Endodermal cell (in vitro differentiated cells): ENCODE data around the gene M6PR. TPM values are rescaled to one million over a fixed set of nuclear protein-coding genes. Genes with fewer than 3 reads are reported as not detected.
A peak's percentile ranks its signal among the peaks of the same experiment; 100 is the strongest.

Experiments used
- DNase-seq: peaks from one replicate; pipeline ENCODE4 v3.0.0-alpha.2; 2017
- H3K27ac ChIP-seq: 2 replicates; pipeline ENCODE4 v1.5.1; 2013; ENCODE audit warnings: mild to moderate bottlenecking, low read depth, low read length, moderate library complexity
- H3K27me3 ChIP-seq: 2 replicates; pipeline ENCODE4 v1.6.1; 2013; ENCODE audit warnings: mild to moderate bottlenecking, low read length, moderate library complexity; ENCODE audit not compliant: insufficient read depth, control insufficient read depth, poor library complexity, severe bottlenecking
- H3K36me3 ChIP-seq: 2 replicates; pipeline ENCODE4 v1.7.0; 2013; ENCODE audit warnings: mild to moderate bottlenecking, low read length, moderate library complexity; ENCODE audit not compliant: control insufficient read depth, insufficient read depth
- H3K4me1 ChIP-seq: one replicate; pipeline ENCODE4 v1.7.0; 2013; ENCODE audit warnings: low read length; ENCODE audit not compliant: control insufficient read depth, insufficient read depth
- H3K4me3 ChIP-seq: 2 replicates; pipeline ENCODE4 v1.5.1; 2013; ENCODE audit warnings: mild to moderate bottlenecking, low read length, moderate library complexity
- H3K9ac ChIP-seq: 2 replicates; pipeline ENCODE4 v1.6.1; 2013; ENCODE audit warnings: mild to moderate bottlenecking, low read length, moderate library complexity; ENCODE audit not compliant: poor library complexity, severe bottlenecking; ENCODE audit errors: extremely low read depth
- H3K9me3 ChIP-seq: 2 replicates; pipeline ENCODE4 v1.6.1; 2013; ENCODE audit warnings: mild to moderate bottlenecking, low read length, moderate library complexity; ENCODE audit not compliant: control insufficient read depth
- H3K27ac Mint-ChIP-seq: 2 replicates; pipeline ENCODE4 v1.8.0; 2020; ENCODE audit warnings: mixed read lengths
- H3K27me3 Mint-ChIP-seq: 2 replicates; pipeline ENCODE4 v1.8.0; 2021; ENCODE audit warnings: mild to moderate bottlenecking, mixed read lengths; ENCODE audit not compliant: insufficient read depth
- H3K36me3 Mint-ChIP-seq: 2 replicates; pipeline ENCODE4 v1.8.0; 2020; ENCODE audit warnings: low read depth, mixed read lengths
- H3K4me1 Mint-ChIP-seq: 2 replicates; pipeline ENCODE4 v1.8.0; 2020; ENCODE audit warnings: mixed read lengths
- H3K4me3 Mint-ChIP-seq: 2 replicates; pipeline ENCODE4 v1.8.0; 2020; ENCODE audit warnings: mild to moderate bottlenecking, moderate library complexity, mixed read lengths
- H3K9me3 Mint-ChIP-seq: 2 replicates; pipeline ENCODE4 v1.8.0; 2020; ENCODE audit warnings: mild to moderate bottlenecking, mixed read lengths
- WGBS, 2 experiments: methylation state at CpG; one replicate each; pipeline versions ENCODE4 v1.1.5 to v1.1.7; 2013; ENCODE audit warnings: missing lambda C conversion rate in 2 of 2, mixed read lengths in 1 of 2; ENCODE audit not compliant: insufficient coverage in 1 of 2, insufficient read length in 1 of 2; 5-methylcytosine and 5-hydroxymethylcytosine counted together
- long read RNA-seq, 4 experiments: library from polyadenylated mRNA in 2 of 4; library from RNA in 1 of 4; library from capped mRNA in 1 of 4; stranded (forward) in 3 of 4; unstranded in 1 of 4; transcript quantifications; one replicate each; pipeline ENCODE4 v2.0.0, GENCODE V29; 2020 to 2021; ENCODE audit warnings: inconsistent platforms in 1 of 4
- polyA plus RNA-seq, 2 experiments: library from polyadenylated mRNA; stranded (reverse); fragments of 50-300 nt; gene quantifications; one replicate each; pipeline ENCODE4 v1.2.3, GENCODE V29; 2013
- total RNA-seq, 2 donors: library from RNA; stranded (reverse); fragmentation: NEBNext Ultra II Directional in 1 of 2; extraction: Animal tissue kit (Norgen Biotek cat#: 25700) in 1 of 2; gene quantifications; 2 replicates in 1 of 2; 3 replicates in 1 of 2; pipeline ENCODE4 v1.2.1, GENCODE V29; 2021
- TF ChIP-seq, protein P1 (sequence below): fragments of 200-600 bp; sonication (generic); conservative IDR thresholded peaks from 2 replicates; pipeline ENCODE4 v1.5.0; 2021; ENCODE audit warnings: antibody characterized with exemption, mild to moderate bottlenecking

Gene M6PR
- total RNA-seq = 100 to 1,000 TPM; 116 to 255 TPM
- 90.8 TPM for polyA plus RNA-seq (2013, experiment 1 of 2)
- polyA plus RNA-seq (2013, experiment 2 of 2) = 86.5 TPM
- long read RNA-seq, experiment 1, transcript M6PR-201 (7 exons, 2,756 nt) = major isoform, 20 of 48 reads
- long read RNA-seq, experiment 1, partial matches to known transcripts = 11 of 48 reads
- long read RNA-seq, experiment 1, other reads (novel, unspliced or antisense) = 17 of 48 reads
- long read RNA-seq, experiment 2, transcript M6PR-201 (7 exons, 2,756 nt) = major isoform, 162 of 210 reads
- long read RNA-seq, experiment 2, partial matches to known transcripts = 31 of 210 reads
- long read RNA-seq, experiment 2, other reads (novel, unspliced or antisense) = 16 of 210 reads
- long read RNA-seq, experiment 3, transcript M6PR-201 (7 exons, 2,756 nt) = major isoform, 768 of 935 reads
- long read RNA-seq, experiment 3, partial matches to known transcripts = 17 of 935 reads
- long read RNA-seq, experiment 3, other reads (novel, unspliced or antisense) = 150 of 935 reads
- long read RNA-seq, experiment 4, transcript M6PR-201 (7 exons, 2,756 nt) = major isoform, 85 of 133 reads
- long read RNA-seq, experiment 4, partial matches to known transcripts = 37 of 133 reads
- long read RNA-seq, experiment 4, other reads (novel, unspliced or antisense) = 10 of 133 reads

DNA sequence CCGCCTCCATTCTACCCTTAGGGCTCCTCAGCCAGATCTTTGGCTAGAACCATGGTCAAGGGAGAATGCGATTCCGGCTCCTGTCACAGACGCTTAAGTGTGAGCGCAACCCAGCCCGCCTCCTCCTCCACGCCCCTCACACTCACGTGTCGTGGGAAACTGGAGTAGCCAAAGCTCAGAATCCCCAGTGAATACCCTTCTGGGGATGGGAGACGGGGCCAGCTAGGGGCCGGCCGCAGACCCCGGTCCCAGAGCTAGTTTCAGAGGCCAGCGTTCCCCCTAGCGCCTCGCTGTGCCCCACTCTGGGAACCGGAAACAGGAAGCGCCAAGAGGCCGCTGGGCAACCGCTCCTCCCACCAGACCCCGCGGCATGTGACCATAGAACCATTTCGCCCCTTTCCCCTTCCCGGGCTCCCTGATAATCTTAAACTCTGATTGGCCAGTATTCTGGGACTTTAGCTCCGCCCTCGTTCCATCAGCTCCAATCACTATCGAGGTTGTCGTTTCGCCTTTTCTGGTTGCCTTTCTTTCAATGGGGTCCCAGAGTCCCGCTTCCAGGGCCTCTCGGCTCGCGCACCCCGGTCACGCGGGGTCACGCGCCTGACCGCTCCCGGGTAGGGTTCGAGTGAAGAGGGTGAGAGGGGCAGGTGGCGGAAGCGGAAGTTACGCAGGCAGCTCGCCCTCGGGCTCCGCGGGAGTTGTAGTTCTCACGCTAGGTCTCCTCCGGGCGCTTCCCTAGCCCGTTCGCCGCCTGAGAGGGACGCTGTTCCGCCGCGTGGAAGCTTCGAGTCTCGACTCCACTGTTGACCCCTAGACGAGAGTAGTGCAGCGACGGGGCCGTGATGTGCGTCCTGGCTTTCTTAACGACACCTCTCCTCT, at the start of gene M6PR:
TSS of gene M6PR (minus strand) at position 304 of the 879 bp plus-strand sequence. CDS start 3,241 bp downstream, outside the sequence.
- H3K36me3 ChIP-seq = peaks cover 16% of the 10 kb centered on the region
- H3K27me3 Mint-ChIP-seq = no peaks in the 10 kb centered on the region

DNA sequence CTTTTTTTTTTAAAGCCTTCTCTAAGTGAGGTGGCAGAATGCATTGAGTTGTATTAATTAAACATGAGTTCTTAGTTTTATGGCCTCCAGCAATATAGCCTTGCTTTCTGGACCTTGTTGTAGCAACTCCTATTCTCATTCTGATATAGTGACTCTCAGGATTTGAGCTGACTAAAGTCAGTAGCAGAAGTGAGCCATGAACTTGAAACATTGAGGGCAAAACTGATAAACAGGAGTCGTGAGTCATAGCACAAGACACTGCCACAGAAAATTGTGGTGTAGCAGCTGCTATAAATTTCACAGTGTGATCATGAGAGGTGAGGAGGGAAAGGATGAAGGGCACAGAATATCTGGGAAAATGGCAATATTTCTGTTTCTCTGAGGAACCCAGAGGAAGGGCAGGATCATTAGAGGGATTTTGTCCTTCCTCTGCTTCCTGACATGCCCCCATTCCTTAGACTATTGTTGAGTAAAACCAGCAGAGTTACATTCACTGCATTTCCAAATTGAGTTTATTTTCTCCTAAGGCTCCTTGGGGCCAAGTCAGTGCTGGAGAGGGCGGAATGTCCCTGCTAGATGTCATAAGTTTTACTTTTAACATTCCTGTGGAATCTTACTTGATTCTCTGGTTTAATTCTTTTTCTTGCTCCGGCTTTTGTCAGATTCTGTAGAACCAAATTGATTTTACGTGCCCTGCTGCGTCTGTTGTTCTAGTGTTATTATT, 47.4 kb upstream of the M6PR start:
- Histone ChIP-seq H3K9ac (no peak overlapping the region), H3K9me3 (no peaks in the 10 kb centered on the region), H3K27me3 (no peaks in the 10 kb centered on the region), H3K4me3 (no peak overlapping the region), H3K27ac (no peak overlapping the region), H3K36me3 (no peaks in the 10 kb centered on the region), H3K4me1 (no peaks in the 10 kb centered on the region)
- Mint-ChIP-seq H3K27me3 (no peaks in the 10 kb centered on the region), H3K4me1 (no peaks in the 10 kb centered on the region), H3K36me3 (no peaks in the 10 kb centered on the region), H3K9me3 (no peaks in the 10 kb centered on the region), H3K27ac (no peak overlapping the region), H3K4me3 (no peak overlapping the region)
- TF ChIP-seq, protein P1, sequence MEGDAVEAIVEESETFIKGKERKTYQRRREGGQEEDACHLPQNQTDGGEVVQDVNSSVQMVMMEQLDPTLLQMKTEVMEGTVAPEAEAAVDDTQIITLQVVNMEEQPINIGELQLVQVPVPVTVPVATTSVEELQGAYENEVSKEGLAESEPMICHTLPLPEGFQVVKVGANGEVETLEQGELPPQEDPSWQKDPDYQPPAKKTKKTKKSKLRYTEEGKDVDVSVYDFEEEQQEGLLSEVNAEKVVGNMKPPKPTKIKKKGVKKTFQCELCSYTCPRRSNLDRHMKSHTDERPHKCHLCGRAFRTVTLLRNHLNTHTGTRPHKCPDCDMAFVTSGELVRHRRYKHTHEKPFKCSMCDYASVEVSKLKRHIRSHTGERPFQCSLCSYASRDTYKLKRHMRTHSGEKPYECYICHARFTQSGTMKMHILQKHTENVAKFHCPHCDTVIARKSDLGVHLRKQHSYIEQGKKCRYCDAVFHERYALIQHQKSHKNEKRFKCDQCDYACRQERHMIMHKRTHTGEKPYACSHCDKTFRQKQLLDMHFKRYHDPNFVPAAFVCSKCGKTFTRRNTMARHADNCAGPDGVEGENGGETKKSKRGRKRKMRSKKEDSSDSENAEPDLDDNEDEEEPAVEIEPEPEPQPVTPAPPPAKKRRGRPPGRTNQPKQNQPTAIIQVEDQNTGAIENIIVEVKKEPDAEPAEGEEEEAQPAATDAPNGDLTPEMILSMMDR = no peak
- 95 to 97% methylated on average over 3 to 5 of the region's 5 CpGs for WGBS, 2 experiments
- DNase-seq = no peak

More for the DNA sequence above, at the start of gene M6PR:
- H3K27ac Mint-ChIP-seq = peak within 1 kb of the TSS; percentile 95
- Histone ChIP-seq H3K27ac (peak within 1 kb of the TSS; percentile 99), H3K4me3 (peak within 1 kb of the TSS; percentile 99), H3K4me1 (no peaks in the 10 kb centered on the region), H3K9ac (peak within 1 kb of the TSS; percentile 94), H3K9me3 (peaks cover 10% of the 10 kb centered on the region), H3K27me3 (no peaks in the 10 kb centered on the region)
- peaks cover 18% of the 10 kb centered on the region for H3K4me1 Mint-ChIP-seq
- TF ChIP-seq, protein P1 = peak; percentile 86
- WGBS, 2 experiments = 0% methylated on average over 28 to 66 of the region's 66 CpGs
- H3K9me3 Mint-ChIP-seq = peaks cover 14% of the 10 kb centered on the region
- DNase-seq = peak; percentile 99
- peaks cover 31% of the 10 kb centered on the region for H3K36me3 Mint-ChIP-seq
- H3K4me3 Mint-ChIP-seq = peak within 1 kb of the TSS; percentile 83
